PC-3 (cell line): ENCODE measurements around the gene DNER. TPM values are rescaled to one million over a fixed set of nuclear protein-coding genes. Genes with fewer than 3 reads are reported as not detected.

Source experiments
- ATAC-seq: fragments of 200-7000 bp; cut with Tn5 transposase; 2 replicates; pipeline ENCODE4 v1.9.1; 2020; ENCODE audit warnings: mild to moderate bottlenecking, moderate library complexity
- BruUV-seq: library from RNA; stranded (reverse); fragments of 400-500 nt; replicated peaks from 2 replicates; lab custom pipeline; 2021; lab: Mats Ljungman, UMichigan
- CTCF ChIA-PET: fragments of 300-600 bp; sonication (Branson Sonifier 250); formaldehyde crosslinking; loops from one replicate; lab custom pipeline; 2022; ENCODE audit warnings: antibody characterized with exemption; lab: Charles Lee
- POLR2A ChIA-PET: fragments of 300-600 bp; sonication (Branson Sonifier 250); formaldehyde crosslinking; loops from one replicate; lab custom pipeline; 2022; ENCODE audit warnings: antibody characterized with exemption; ENCODE audit not compliant: unreplicated experiment; lab: Charles Lee
- DNase-seq: peaks from one replicate; pipeline ENCODE4 v3.0.0-alpha.2; 2015
- H2AFZ ChIP-seq: fragments of 300-600 bp; sonication (generic); 2 replicates; pipeline ENCODE4 v1.6.0; 2016; ENCODE audit warnings: antibody characterized with exemption, low read length
- H3F3A ChIP-seq: fragments of 300-600 bp; sonication (generic); one replicate; pipeline ENCODE4 v1.6.0; 2017; ENCODE audit warnings: antibody characterized with exemption, low read length, control low read depth, mild to moderate bottlenecking; ENCODE audit not compliant: unreplicated experiment
- H3K27ac ChIP-seq: fragments of 300-600 bp; sonication (generic); 2 replicates; pipeline ENCODE4 v1.5.1; 2016; ENCODE audit warnings: mild to moderate bottlenecking, low read length
- H3K27me3 ChIP-seq: fragments of 300-600 bp; sonication (generic); 2 replicates; pipeline ENCODE4 v1.6.1; 2016; ENCODE audit warnings: low read length, mixed read lengths
- H3K36me3 ChIP-seq: fragments of 300-600 bp; sonication (generic); 2 replicates; pipeline ENCODE4 v1.6.1; 2016; ENCODE audit warnings: low read depth, mixed run types, low read length, mixed read lengths
- H3K4me1 ChIP-seq: fragments of 300-600 bp; sonication (generic); 2 replicates; pipeline ENCODE4 v1.5.1; 2016; ENCODE audit warnings: low read length; ENCODE audit not compliant: insufficient read depth
- H3K4me2 ChIP-seq: fragments of 300-600 bp; sonication (generic); 2 replicates; pipeline ENCODE4 v1.6.0; 2016; ENCODE audit warnings: low read length
- H3K4me3 ChIP-seq: fragments of 300-600 bp; sonication (generic); 2 replicates; pipeline ENCODE4 v1.5.1; 2016; ENCODE audit warnings: mild to moderate bottlenecking, low read length, mixed read lengths
- H3K79me2 ChIP-seq: fragments of 300-600 bp; sonication (generic); 2 replicates; pipeline ENCODE4 v1.6.1; 2017; ENCODE audit warnings: low read length, mixed read lengths
- H3K9ac ChIP-seq: fragments of 300-600 bp; sonication (generic); 2 replicates; pipeline ENCODE4 v1.6.0; 2016; ENCODE audit warnings: mild to moderate bottlenecking, low read length
- H3K9me2 ChIP-seq: fragments of 300-600 bp; sonication (generic); replicated peaks from 2 replicates; pipeline ENCODE4 v1.6.1; 2016; ENCODE audit warnings: mixed run types, low read length, mixed read lengths
- H3K9me3 ChIP-seq: fragments of 300-600 bp; sonication (generic); 2 replicates; pipeline ENCODE4 v1.6.1; 2016; ENCODE audit warnings: low read length, mixed read lengths
- H4K20me1 ChIP-seq: fragments of 300-600 bp; sonication (generic); 2 replicates; pipeline ENCODE4 v1.6.1; 2016; ENCODE audit warnings: low read length, mixed read lengths
- CTCF ChIP-seq: fragments of 300-600 bp; sonication (generic); conservative IDR thresholded peaks from 2 replicates; pipeline ENCODE4 v1.5.1; 2017; ENCODE audit warnings: antibody characterized with exemption, low read depth, mild to moderate bottlenecking, low read length
- EZH2 ChIP-seq: fragments of 300-600 bp; sonication (generic); IDR thresholded peaks from one replicate; pipeline ENCODE4 v1.6.1; 2017; ENCODE audit warnings: antibody characterized with exemption, mild to moderate bottlenecking, low read length; ENCODE audit not compliant: unreplicated experiment
- EZH2phosphoT487 ChIP-seq: fragments of 300-600 bp; sonication (generic); IDR thresholded peaks from 2 replicates; pipeline ENCODE4 v1.6.1; 2018; ENCODE audit warnings: mild to moderate bottlenecking, antibody characterized with exemption, low read length, borderline replicate concordance
- intact Hi-C: fragments of 100-400 bp; cut with micrococcal nuclease; formaldehyde crosslinking; loops from 2 replicates; pipeline ENCODE4 v1.9.0; 2023
- total RNA-seq: library from RNA; depleted of rRNA; stranded (reverse); fragments of >200 nt; gene quantifications from 2 replicates; pipeline ENCODE4 v1.2.3, GENCODE V29; 2014

The DNER gene
- total RNA-seq, 1 experiment from 2014 or later, result 1.1 TPM

- Histone ChIP-seq H4K20me1 (no peaks in the 10 kb centered on the region), H3F3A (no peaks in the 10 kb centered on the region), H3K4me1 (no peaks in the 10 kb centered on the region), H3K4me2 (no peak overlapping the region), H3K9ac (no peak overlapping the region), H3K9me3 (no peaks in the 10 kb centered on the region), H3K36me3 (no peaks in the 10 kb centered on the region), H3K27ac (no peak overlapping the region), H3K4me3 (no peak overlapping the region), H3K79me2 (no peaks in the 10 kb centered on the region), H3K9me2 (no peaks in the 10 kb centered on the region), H3K27me3 (0 out of 2 replicates have a peak, but pooled peaks cover 3% of the 10 kb centered on the region), H2AFZ (no peak overlapping the region)
- no peak for DNase-seq
- no peak for ATAC-seq
- POLR2A ChIA-PET, result no interaction called here
- no TSS peak for BruUV-seq
- CTCF ChIA-PET, result no interaction called here
- intact Hi-C loops, result no loop called here
- TF ChIP-seq CTCF, result no peak
- no peak for TF ChIP-seq EZH2
- TF ChIP-seq EZH2phosphoT487, result no peak
Observed at GRCh38 chr2:229686122-229686919, 28.0 kb downstream of the DNER start.

GRCh38 chr2:229684942-229685562 lies 29.3 kb downstream of the DNER start:
- DNase-seq, result no peak
- Histone ChIP-seq H3K27ac (no peak overlapping the region), H3K9ac (no peak overlapping the region), H3F3A (no peaks in the 10 kb centered on the region), H3K9me2 (no peaks in the 10 kb centered on the region), H2AFZ (no peak overlapping the region), H4K20me1 (no peaks in the 10 kb centered on the region), H3K4me1 (no peaks in the 10 kb centered on the region), H3K27me3 (0 out of 2 replicates have a peak, but pooled peaks cover 3% of the 10 kb centered on the region), H3K4me2 (no peak overlapping the region), H3K4me3 (no peak overlapping the region), H3K36me3 (no peaks in the 10 kb centered on the region), H3K9me3 (no peaks in the 10 kb centered on the region), H3K79me2 (no peaks in the 10 kb centered on the region)
- ChIA-PET CTCF (no interaction called here), POLR2A (no interaction called here)
- no TSS peak for BruUV-seq
- TF ChIP-seq EZH2, result no peak
- no peak for TF ChIP-seq CTCF
- TF ChIP-seq EZH2phosphoT487, result no peak
- ATAC-seq, result no peak
- intact Hi-C loops, result no loop called here
